ENCODE measurements around the gene PHACTR2.
"Not testable (repeated sequence)": the region's sequence is repeated elsewhere in the genome, so short reads cannot be mapped to it uniquely, and the experiment has no call there.

Gene PHACTR2

GRCh38 chr6:143845033-143845432 lies 167.3 kb downstream of the PHACTR2 start:
- Histone ChIP-seq H3K4me1 (ENCODE audit: control insufficient read depth in 1 of 2, insufficient read depth in 1 of 2, low read depth in 1 of 2, low read length in 1 of 2) (peaks cover 17% of the 10 kb centered on the region in 2 experiments), H3K36me3 (peaks cover 27% of the 10 kb centered on the region), H3K27ac (no peak overlapping the region), H3K4me3 (ENCODE audit: low read depth in 1 of 2, low read length in 1 of 2) (no peak overlapping the region), H3K9me3 (no peaks in the 10 kb centered on the region), H3K27me3 (no peaks in the 10 kb centered on the region)
- no peak for TF ChIP-seq CTCF (IDR thresholded peaks at IDR 0.05)

DNA sequence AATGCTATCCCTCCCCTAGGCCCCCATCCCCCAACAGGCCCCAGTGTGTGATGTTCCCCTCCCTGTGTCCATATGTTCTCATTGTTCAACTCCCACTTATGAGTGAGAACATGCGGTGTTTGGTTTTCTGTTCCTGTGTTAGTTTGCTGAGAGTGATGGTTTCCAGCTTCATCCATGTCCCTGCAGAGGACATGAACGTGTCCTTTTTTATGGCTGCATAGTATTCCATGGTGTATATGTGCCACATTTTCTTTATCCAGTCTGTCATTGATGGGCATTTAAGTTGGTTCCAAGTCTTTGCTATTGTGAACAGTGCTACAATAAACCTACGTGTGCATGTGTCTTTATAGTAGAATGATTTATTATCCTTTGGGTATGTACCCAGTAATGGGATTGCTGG lies 173.9 kb downstream of the PHACTR2 start:
- H3K27ac ChIP-seq; H3K27me3 ChIP-seq; H3K4me3 ChIP-seq (ENCODE audit: low read depth in 1 of 2, low read length in 1 of 2); H3K4me1 ChIP-seq (ENCODE audit: control insufficient read depth in 1 of 2, insufficient read depth in 1 of 2, low read depth in 1 of 2, low read length in 1 of 2); H3K9me3 ChIP-seq: not testable (repeated sequence)
- H3K36me3 ChIP-seq = peaks cover 34% of the 10 kb centered on the region

GRCh38 chr6:143855057-143855456 lies 177.3 kb downstream of the PHACTR2 start:
- not testable (repeated sequence) for H3K27ac ChIP-seq; H3K27me3 ChIP-seq; H3K9me3 ChIP-seq; H3K4me3 ChIP-seq (ENCODE audit: low read depth in 1 of 2, low read length in 1 of 2); H3K4me1 ChIP-seq (ENCODE audit: control insufficient read depth in 1 of 2, insufficient read depth in 1 of 2, low read depth in 1 of 2, low read length in 1 of 2)
- H3K36me3 ChIP-seq = peaks cover 45% of the 10 kb centered on the region

DNA sequence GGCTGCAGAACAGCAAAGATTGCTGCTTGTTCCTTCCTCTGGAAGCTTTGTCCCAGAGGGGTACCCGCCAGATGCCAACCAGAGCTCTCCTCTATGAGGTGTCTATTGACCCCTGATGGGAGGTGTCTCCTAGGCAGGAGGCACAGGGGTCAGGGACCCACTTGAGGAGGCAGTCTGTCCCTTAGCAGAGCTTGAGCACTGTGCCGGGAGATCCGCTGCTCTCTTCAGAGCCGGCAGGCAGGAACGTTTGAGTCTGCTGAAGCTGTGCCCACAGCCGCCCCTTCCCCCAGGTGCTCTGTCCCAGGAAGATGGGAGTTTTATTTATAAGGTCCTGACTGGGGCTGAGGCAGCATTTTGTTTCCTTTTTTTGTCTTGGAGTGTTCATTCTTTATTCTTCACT lies 179.0 kb downstream of the PHACTR2 start:
- not testable (repeated sequence) for H3K4me1 ChIP-seq (ENCODE audit: control insufficient read depth in 1 of 2, insufficient read depth in 1 of 2, low read depth in 1 of 2, low read length in 1 of 2); H3K9me3 ChIP-seq; H3K4me3 ChIP-seq (ENCODE audit: low read depth in 1 of 2, low read length in 1 of 2); H3K27ac ChIP-seq; H3K27me3 ChIP-seq
- H3K36me3 ChIP-seq = peaks cover 43% of the 10 kb centered on the region

DNA sequence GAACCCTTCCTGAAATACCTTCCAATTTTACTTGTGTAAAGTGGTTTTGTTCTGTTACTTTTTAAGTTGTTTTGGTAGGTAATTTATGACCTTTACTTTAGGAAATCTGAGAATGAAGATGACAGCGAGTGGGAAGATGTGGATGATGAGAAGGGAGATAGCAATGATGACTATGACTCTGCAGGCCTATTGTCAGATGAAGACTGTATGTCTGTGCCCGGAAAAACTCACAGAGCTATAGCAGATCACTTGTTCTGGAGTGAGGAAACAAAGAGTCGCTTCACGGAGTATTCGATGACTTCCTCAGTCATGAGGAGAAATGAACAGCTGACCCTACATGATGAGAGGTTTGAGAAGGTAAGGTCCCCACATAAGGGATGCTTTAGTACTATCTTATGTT lies 179.9 kb downstream of the PHACTR2 start:
- Histone ChIP-seq H3K36me3 (peaks cover 50% of the 10 kb centered on the region), H3K4me1 (ENCODE audit: control insufficient read depth in 1 of 2, insufficient read depth in 1 of 2, low read depth in 1 of 2, low read length in 1 of 2) (no peaks in the 10 kb centered on the region), H3K27ac (no peak overlapping the region), H3K4me3 (ENCODE audit: low read depth in 1 of 2, low read length in 1 of 2) (no peak overlapping the region), H3K9me3 (no peaks in the 10 kb centered on the region), H3K27me3 (no peaks in the 10 kb centered on the region)
- TF ChIP-seq CTCF (IDR thresholded peaks at IDR 0.05) = no peak

DNA sequence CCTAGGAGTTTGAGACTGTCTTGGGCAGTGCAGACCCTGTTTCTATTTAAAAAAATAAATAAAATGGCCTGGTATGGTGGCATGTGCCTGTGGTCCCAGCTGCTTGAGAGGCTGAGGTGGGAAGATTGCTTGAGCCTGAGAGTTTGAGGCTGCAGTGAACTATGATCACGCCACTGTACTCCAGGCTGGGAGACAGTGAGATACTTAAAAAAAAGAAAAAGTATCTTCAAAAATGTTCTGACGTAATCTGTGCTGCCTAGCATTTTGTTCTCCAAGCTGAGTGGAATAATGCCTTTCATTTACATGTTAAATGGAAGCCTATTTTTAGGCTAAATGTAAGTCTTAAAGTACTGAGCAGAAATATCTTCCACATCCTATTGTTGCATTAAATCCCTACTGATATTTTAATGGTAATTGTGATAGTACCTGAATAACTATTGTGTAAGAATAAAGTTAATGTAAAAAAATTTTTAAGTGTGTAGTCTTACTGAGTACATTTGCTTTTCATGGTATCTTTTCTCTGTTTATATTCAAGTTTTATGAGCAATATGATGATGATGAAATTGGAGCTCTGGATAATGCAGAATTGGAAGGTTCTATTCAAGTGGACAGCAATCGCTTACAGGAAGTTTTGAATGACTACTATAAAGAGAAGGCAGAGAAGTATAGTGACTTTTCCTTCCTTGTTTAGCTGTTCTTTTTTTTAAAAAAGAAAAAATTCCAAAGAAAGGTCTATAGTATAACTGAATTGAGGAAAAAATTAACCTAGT lies 182.3 kb downstream of the PHACTR2 start:
- Histone ChIP-seq H3K27me3 (no peaks in the 10 kb centered on the region), H3K9me3 (no peaks in the 10 kb centered on the region), H3K4me1 (ENCODE audit: control insufficient read depth in 1 of 2, insufficient read depth in 1 of 2, low read depth in 1 of 2, low read length in 1 of 2) (no peaks in the 10 kb centered on the region), H3K4me3 (ENCODE audit: low read depth in 1 of 2, low read length in 1 of 2) (no peak overlapping the region), H3K36me3 (peaks cover 65% of the 10 kb centered on the region), H3K27ac (no peak overlapping the region)
- no peak for TF ChIP-seq CTCF (IDR thresholded peaks at IDR 0.05)

DNA sequence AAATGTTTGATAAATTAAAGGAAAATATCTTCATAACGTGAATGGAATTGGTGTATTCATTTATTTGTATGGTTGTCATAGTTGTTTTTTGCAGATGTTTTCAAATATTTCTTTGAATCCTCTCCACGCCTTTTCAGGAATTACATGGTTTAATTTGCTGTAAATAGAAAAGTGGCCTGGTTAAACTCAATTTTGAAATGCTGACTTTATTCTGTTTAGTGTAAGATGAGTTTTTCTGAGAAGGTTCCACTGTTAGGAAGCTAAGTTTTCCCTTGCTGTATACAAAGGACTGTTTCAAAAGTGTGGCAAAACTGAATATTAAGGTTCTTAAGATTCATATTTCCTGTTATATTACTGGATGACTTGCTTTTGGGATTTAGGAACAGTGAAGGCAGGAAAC lies 186.0 kb downstream of the PHACTR2 start:
- Histone ChIP-seq H3K9me3 (no peaks in the 10 kb centered on the region), H3K36me3 (peaks cover 40% of the 10 kb centered on the region)
- no peak for TF ChIP-seq CTCF (IDR thresholded peaks at IDR 0.05)

More for the DNA sequence above, 186.0 kb downstream of the PHACTR2 start:
- Histone ChIP-seq H3K4me3 (ENCODE audit: low read depth in 1 of 2, low read length in 1 of 2) (no peak overlapping the region), H3K27ac (no peak overlapping the region), H3K27me3 (no peaks in the 10 kb centered on the region), H3K4me1 (ENCODE audit: control insufficient read depth in 1 of 2, insufficient read depth in 1 of 2, low read depth in 1 of 2, low read length in 1 of 2) (no peaks in the 10 kb centered on the region)

All from neutrophil (primary cell).